Measurements from ENCODE around the gene RIMS3. TPM values are rescaled to one million over a fixed set of nuclear protein-coding genes. Genes with fewer than 3 reads are reported as not detected.

The RIMS3 gene
- total RNA-seq, 3 donors from 2014 or later, result 0.64 to 4.4 (median 2.6) TPM

DNA sequence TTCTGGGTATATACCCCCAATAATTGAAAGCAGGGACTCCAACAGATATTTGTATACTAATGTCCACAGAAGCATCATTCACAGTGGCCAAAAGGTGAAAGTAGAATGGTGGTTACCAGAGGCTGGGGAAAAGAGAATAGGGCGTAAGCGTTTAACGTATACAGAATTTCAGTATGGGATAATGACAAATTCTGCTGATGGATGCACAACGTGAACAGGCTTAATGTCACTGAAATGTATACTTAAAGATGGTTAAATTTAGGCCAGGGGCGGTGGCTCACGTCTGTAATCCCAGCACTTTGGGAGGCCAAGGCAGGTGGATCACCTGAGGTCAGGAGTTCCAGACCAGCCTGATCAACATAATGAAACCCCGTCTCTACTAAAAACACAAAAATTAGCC, 21.6 kb upstream of the RIMS3 start:
- Histone ChIP-seq H3K36me3 (no peaks in the 10 kb centered on the region), H3K27ac (no peak overlapping the region), H3K4me3 (no peak overlapping the region), H3K9me3 (no peaks in the 10 kb centered on the region), H3K27me3 (no peaks in the 10 kb centered on the region), H3K4me1 (no peaks in the 10 kb centered on the region)
- intact Hi-C loops (cut with DNase I; ENCODE audit: low total_unique reads), result no loop called here
- no peak for DNase-seq (ENCODE audit: low spot score in 2 of 2)
- TF ChIP-seq, protein P1, sequence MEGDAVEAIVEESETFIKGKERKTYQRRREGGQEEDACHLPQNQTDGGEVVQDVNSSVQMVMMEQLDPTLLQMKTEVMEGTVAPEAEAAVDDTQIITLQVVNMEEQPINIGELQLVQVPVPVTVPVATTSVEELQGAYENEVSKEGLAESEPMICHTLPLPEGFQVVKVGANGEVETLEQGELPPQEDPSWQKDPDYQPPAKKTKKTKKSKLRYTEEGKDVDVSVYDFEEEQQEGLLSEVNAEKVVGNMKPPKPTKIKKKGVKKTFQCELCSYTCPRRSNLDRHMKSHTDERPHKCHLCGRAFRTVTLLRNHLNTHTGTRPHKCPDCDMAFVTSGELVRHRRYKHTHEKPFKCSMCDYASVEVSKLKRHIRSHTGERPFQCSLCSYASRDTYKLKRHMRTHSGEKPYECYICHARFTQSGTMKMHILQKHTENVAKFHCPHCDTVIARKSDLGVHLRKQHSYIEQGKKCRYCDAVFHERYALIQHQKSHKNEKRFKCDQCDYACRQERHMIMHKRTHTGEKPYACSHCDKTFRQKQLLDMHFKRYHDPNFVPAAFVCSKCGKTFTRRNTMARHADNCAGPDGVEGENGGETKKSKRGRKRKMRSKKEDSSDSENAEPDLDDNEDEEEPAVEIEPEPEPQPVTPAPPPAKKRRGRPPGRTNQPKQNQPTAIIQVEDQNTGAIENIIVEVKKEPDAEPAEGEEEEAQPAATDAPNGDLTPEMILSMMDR (IDR thresholded peaks at IDR 0.05), result no peak
- TF ChIP-seq POLR2A (IDR thresholded peaks at IDR 0.05), result no peak
- TF ChIP-seq POLR2AphosphoS5 (IDR thresholded peaks at IDR 0.05), result no peak

DNA sequence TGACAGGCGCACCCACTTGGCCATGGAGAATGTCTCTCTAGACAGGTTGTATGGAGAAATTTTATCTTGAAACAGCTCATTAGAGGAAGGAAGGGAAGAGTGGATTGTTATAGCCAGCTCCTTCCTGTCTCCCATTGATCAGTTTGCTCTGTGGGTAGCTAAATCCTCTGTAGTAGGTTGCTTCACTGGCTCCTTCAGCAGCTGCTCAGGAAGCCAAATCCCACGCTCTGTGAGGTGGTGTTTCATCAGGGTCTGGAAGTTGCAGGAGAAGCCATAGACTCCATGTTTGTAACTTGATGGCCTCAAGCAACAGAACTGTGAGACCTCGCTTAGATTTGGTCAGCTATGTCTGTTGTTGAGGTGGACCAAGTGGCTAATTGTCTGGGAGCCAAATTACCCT, 19.2 kb upstream of the RIMS3 start:
- H3K4me3 ChIP-seq, result no peak overlapping the region
- H3K4me1 ChIP-seq, result no peaks in the 10 kb centered on the region
- intact Hi-C loops (cut with DNase I; ENCODE audit: low total_unique reads), result no loop called here
- no peaks in the 10 kb centered on the region for H3K36me3 ChIP-seq
- H3K9me3 ChIP-seq, result no peaks in the 10 kb centered on the region
- TF ChIP-seq POLR2A (IDR thresholded peaks at IDR 0.05) (no peak), POLR2AphosphoS5 (IDR thresholded peaks at IDR 0.05) (no peak)
- TF ChIP-seq, protein P1 (IDR thresholded peaks at IDR 0.05), result no peak
- H3K27ac ChIP-seq, result no peak overlapping the region
- H3K27me3 ChIP-seq, result no peaks in the 10 kb centered on the region
- no peak for DNase-seq (ENCODE audit: low spot score in 2 of 2)

GRCh38 chr1:40679165-40679953, 13.9 kb upstream of the RIMS3 start:
- no peak for TF ChIP-seq POLR2A (IDR thresholded peaks at IDR 0.05)
- no peak for TF ChIP-seq POLR2AphosphoS5 (IDR thresholded peaks at IDR 0.05)
- TF ChIP-seq, protein P1 (IDR thresholded peaks at IDR 0.05), result no peak
- DNase-seq (ENCODE audit: low spot score in 2 of 2), result no peak
- H3K4me1 ChIP-seq, result no peaks in the 10 kb centered on the region
- H3K9me3 ChIP-seq, result no peaks in the 10 kb centered on the region
- no peak overlapping the region for H3K27ac ChIP-seq
- no peak overlapping the region for H3K4me3 ChIP-seq
- H3K27me3 ChIP-seq, result no peaks in the 10 kb centered on the region
- intact Hi-C loops (cut with DNase I; ENCODE audit: low total_unique reads), result no loop called here
- no peaks in the 10 kb centered on the region for H3K36me3 ChIP-seq

- intact Hi-C loops (cut with DNase I; ENCODE audit: low total_unique reads), result no loop called here
- Histone ChIP-seq H3K27ac (peak overlapping the region; percentile 52 to 59), H3K9me3 (no peaks in the 10 kb centered on the region), H3K27me3 (no peaks in the 10 kb centered on the region), H3K36me3 (no peaks in the 10 kb centered on the region), H3K4me1 (no peaks in the 10 kb centered on the region), H3K4me3 (no peak overlapping the region)
- TF ChIP-seq, protein P1 (IDR thresholded peaks at IDR 0.05), result no peak
- TF ChIP-seq POLR2A (IDR thresholded peaks at IDR 0.05) (no peak), POLR2AphosphoS5 (IDR thresholded peaks at IDR 0.05) (no peak)
- DNase-seq (ENCODE audit: low spot score in 2 of 2), result peak in 1 of 2 donors; percentile 62
Observed at GRCh38 chr1:40676501-40676900, 11.0 kb upstream of the RIMS3 start.

DNA sequence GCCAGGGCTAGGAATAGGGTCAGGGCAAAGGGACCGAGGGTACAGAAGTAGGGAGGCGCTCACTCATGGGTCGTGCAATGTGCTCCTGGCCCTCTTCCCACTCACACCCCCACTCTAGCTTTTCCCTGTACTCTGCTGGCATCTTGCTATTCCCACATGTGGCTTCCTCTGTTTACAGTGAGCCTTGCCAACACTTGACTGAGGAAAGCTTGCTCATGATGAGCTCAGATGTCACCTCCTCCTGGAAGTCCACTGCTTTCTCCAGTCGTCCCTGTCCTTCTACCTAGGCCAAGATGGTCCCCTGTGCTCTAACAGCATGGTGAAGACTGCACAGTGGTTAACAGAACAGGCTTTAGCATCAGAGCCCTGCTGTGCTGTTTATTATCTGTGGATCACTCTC, 8.0 kb upstream of the RIMS3 start:
- no peak overlapping the region for H3K4me3 ChIP-seq
- no peaks in the 10 kb centered on the region for H3K9me3 ChIP-seq
- intact Hi-C loops (cut with DNase I; ENCODE audit: low total_unique reads), result no loop called here
- no peak overlapping the region for H3K27ac ChIP-seq
- no peak for DNase-seq (ENCODE audit: low spot score in 2 of 2)
- TF ChIP-seq POLR2AphosphoS5 (IDR thresholded peaks at IDR 0.05) (no peak), POLR2A (IDR thresholded peaks at IDR 0.05) (no peak)
- TF ChIP-seq, protein P1 (IDR thresholded peaks at IDR 0.05), result no peak
- H3K36me3 ChIP-seq, result no peaks in the 10 kb centered on the region
- no peaks in the 10 kb centered on the region for H3K4me1 ChIP-seq
- no peaks in the 10 kb centered on the region for H3K27me3 ChIP-seq
